ENCODE results near the gene LYPD8. TPM values are rescaled to one million over a fixed set of nuclear protein-coding genes. Genes with fewer than 3 reads are reported as not detected.

The LYPD8 gene
- total and polyA plus RNA-seq, 8 donors = 1.1 to 48.4 TPM; not detected in 6

DNA sequence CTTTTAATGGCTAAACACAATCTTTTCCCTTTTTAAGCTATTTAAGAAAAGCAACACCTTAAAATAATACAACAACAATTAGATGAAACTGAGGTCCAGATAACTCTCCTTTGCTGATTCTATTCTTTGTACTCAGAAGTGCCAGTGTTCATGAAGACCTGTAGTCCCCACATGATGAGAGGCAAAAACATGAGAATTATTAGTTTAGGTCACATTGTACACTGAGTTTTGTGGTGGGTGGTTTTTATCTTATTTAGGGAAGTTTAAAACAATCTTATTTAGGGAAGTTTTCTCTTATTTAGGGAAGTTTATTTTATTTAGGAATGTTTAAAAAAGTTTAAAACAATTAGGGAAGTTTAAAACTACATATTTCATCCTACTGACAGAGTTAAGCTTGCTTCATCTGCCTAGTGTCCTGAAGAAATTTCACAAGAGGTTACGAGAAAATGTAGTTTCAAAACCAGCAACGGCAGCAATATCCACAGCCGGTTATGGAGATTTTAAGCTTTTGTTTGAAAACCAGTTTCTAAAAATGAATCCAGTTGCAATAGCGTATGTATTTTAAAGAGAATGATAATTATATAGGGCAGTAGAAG is 45.2 kb downstream of the LYPD8 start:
- 67 to 90% (median 81%) methylated on average over 4 of the region's 4 CpGs for WGBS, 5 donors
- intact Hi-C loops (cut with DNase I; ENCODE audit: low total_unique reads) = no loop called here

DNA sequence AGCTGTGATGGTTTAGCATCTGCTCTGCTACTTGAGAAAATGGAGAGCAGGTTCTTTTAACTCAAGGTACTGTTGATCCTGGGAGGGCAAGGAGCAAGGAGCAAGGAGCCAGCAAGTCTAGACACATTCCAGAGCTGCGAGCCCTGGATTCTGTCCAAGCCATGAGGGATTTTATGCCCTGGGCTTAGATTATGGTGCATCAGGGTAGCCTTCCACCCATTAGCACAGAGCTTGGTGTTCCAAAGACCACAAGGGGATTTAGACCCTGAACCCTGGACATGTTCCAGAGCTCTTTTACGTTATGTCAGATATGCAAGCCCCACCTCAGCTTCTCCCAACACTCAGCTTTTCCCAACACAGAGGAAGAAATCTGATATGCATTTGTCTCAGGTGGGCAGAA is 51.0 kb downstream of the LYPD8 start:
- 41 to 69% (median 45%) methylated on average over 2 of the region's 2 CpGs for WGBS, 5 donors
- peak in 1 of 2 donors; percentile 7 for DNase-seq
- Histone ChIP-seq H3K4me1 (no peaks in the 10 kb centered on the region), H3K27me3 (no peaks in the 10 kb centered on the region), H3K4me3 (no peak overlapping the region), H3K36me3 (no peaks in the 10 kb centered on the region), H3K27ac (no peak overlapping the region), H3K9me3 (no peaks in the 10 kb centered on the region)
- intact Hi-C loops (cut with DNase I; ENCODE audit: low total_unique reads) = no loop called here
- TF ChIP-seq POLR2AphosphoS5 (IDR thresholded peaks at IDR 0.05) = no peak
- TF ChIP-seq EP300 (IDR thresholded peaks at IDR 0.05) = no peak
- TF ChIP-seq, protein P1, sequence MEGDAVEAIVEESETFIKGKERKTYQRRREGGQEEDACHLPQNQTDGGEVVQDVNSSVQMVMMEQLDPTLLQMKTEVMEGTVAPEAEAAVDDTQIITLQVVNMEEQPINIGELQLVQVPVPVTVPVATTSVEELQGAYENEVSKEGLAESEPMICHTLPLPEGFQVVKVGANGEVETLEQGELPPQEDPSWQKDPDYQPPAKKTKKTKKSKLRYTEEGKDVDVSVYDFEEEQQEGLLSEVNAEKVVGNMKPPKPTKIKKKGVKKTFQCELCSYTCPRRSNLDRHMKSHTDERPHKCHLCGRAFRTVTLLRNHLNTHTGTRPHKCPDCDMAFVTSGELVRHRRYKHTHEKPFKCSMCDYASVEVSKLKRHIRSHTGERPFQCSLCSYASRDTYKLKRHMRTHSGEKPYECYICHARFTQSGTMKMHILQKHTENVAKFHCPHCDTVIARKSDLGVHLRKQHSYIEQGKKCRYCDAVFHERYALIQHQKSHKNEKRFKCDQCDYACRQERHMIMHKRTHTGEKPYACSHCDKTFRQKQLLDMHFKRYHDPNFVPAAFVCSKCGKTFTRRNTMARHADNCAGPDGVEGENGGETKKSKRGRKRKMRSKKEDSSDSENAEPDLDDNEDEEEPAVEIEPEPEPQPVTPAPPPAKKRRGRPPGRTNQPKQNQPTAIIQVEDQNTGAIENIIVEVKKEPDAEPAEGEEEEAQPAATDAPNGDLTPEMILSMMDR (IDR thresholded peaks at IDR 0.05) = no peak
- no peak for TF ChIP-seq POLR2A (IDR thresholded peaks at IDR 0.05)

More for the DNA sequence above, 45.2 kb downstream of the LYPD8 start:
- Histone ChIP-seq H3K27me3 (peaks cover 0 to 6% (median 0%) of the 10 kb centered on the region in 3 donors), H3K36me3 (no peaks in the 10 kb centered on the region), H3K4me1 (no peaks in the 10 kb centered on the region), H3K4me3 (no peak overlapping the region), H3K27ac (no peak overlapping the region), H3K9me3 (peaks cover 0 to 18% (median 10%) of the 10 kb centered on the region in 4 donors)
- TF ChIP-seq EP300 (IDR thresholded peaks at IDR 0.05) (no peak), POLR2AphosphoS5 (IDR thresholded peaks at IDR 0.05) (no peak), POLR2A (IDR thresholded peaks at IDR 0.05) (no peak)
- TF ChIP-seq, protein P1 (IDR thresholded peaks at IDR 0.05) = no peak
- no peak for DNase-seq

DNA sequence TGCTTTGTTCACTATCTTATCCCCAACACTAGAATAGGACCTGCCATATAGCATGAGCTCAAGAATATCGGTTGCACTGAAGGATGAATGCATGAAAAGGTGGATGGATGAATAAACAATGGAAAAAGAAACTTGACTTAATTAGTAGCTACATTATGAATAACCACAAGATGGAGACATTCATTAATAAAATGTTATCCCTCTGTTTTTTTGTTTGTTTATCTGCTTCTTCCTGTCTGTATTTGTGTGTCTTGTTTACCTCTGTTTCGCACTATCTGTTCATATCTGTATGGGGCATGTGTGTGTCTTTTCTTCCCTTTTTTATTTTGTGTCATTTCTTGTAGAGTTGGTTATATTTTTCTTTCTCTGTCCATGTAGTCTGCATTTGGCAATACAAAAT is 51.9 kb downstream of the LYPD8 start:
- no peaks in the 10 kb centered on the region for H3K4me1 ChIP-seq
- no peak for DNase-seq
- H3K36me3 ChIP-seq = no peaks in the 10 kb centered on the region
- TF ChIP-seq, protein P1 (IDR thresholded peaks at IDR 0.05) = peak in 1 of 7 experiments; percentile 21
- no peak for TF ChIP-seq POLR2A (IDR thresholded peaks at IDR 0.05)
- H3K27ac ChIP-seq = no peak overlapping the region
- no peak overlapping the region for H3K4me3 ChIP-seq
- intact Hi-C loops (cut with DNase I; ENCODE audit: low total_unique reads) = no loop called here
- no peaks in the 10 kb centered on the region for H3K9me3 ChIP-seq
- no peaks in the 10 kb centered on the region for H3K27me3 ChIP-seq
- 54 to 85% (median 74%) methylated on average over 2 of the region's 2 CpGs for WGBS, 5 donors

DNA sequence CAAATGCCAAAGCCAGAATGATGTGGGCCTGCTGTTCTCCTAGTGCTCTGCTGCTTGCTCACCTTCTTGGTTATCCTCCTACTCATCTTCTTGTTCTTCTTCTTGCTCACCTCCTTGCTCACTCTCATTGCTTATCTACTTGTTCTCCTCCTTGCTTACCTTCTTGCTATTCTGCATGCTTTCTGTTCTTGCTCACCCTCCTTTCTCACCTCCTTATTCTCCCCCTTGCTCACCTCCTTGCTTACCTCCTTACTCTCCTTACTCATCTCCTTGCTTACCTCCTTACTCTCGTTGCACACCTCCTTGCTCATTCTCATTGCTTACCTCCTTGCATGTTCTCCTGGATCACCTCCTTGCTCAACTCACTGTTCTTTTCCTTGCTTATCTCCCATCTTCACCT is 52.8 kb downstream of the LYPD8 start, which contains the start of gene OR14I1:
Gene OR14I1 (minus strand): TSS at position 53 of the 400 bp plus-strand sequence.
- intact Hi-C loops (cut with DNase I; ENCODE audit: low total_unique reads) = no loop called here
- no peak for DNase-seq
- Histone ChIP-seq H3K4me1 (no peaks in the 10 kb centered on the region), H3K27ac (no peak within 1 kb of the TSS), H3K9me3 (no peaks in the 10 kb centered on the region), H3K27me3 (no peaks in the 10 kb centered on the region), H3K4me3 (no peak within 1 kb of the TSS), H3K36me3 (no peaks in the 10 kb centered on the region)
- WGBS, 5 donors = 53 to 74% (median 72%) methylated on average over 1 of the region's 1 CpG
- no peak for TF ChIP-seq POLR2AphosphoS5 (IDR thresholded peaks at IDR 0.05)

DNA sequence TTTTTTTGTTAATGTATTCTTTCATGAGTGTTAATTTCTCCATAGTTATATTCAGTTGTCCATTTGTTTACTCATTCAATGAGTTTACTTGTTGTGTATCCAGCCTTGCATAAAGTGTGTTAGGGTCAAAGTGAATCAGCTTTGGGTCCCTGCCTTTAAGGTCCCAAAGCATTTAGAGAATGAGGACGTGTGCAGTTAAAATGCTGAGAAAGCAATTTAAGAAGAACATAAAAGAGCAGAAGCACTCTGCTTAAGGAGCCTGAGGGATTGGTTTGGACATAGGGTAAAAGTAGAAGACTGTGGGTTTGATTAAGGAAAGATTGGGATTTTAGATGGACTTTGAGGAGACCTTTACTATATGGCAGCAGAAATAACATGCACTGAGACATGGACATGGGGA is 56.5 kb downstream of the LYPD8 start:
- Histone ChIP-seq H3K4me3 (no peak overlapping the region), H3K9me3 (no peaks in the 10 kb centered on the region), H3K4me1 (no peaks in the 10 kb centered on the region), H3K36me3 (no peaks in the 10 kb centered on the region), H3K27me3 (no peaks in the 10 kb centered on the region), H3K27ac (no peak overlapping the region)
- TF ChIP-seq POLR2A (IDR thresholded peaks at IDR 0.05) = no peak
- WGBS, 5 donors = 59 to 73% (median 61%) methylated on average over 1 of the region's 1 CpG
- no peak for DNase-seq
- intact Hi-C loops (cut with DNase I; ENCODE audit: low total_unique reads) = no loop called here

All from stomach (tissue), 9 donors.